Kidney epithelial cell (primary cell): ENCODE data around the gene DRAM1. TPM values are rescaled to one million over a fixed set of nuclear protein-coding genes. Genes with fewer than 3 reads are reported as not detected.
"Not testable (repeated sequence)": the region's sequence is repeated elsewhere in the genome, so short reads cannot be mapped to it uniquely, and the experiment has no call there.

Experiments used
- DNase-seq: peaks from one replicate; pipeline ENCODE4 v3.0.0-alpha.2; 2010; ENCODE audit warnings: low read depth
- H3K27me3 ChIP-seq: 2 replicates; pipeline ENCODE4 v1.6.0; 2011; ENCODE audit warnings: low read length; ENCODE audit not compliant: control insufficient read depth, insufficient read depth
- H3K36me3 ChIP-seq: 2 replicates; pipeline ENCODE4 v1.5.1; 2011; ENCODE audit warnings: low read length; ENCODE audit not compliant: control insufficient read depth, insufficient read depth
- H3K4me3 ChIP-seq: 2 replicates; pipeline ENCODE4 v1.5.1; 2011; ENCODE audit warnings: low read depth, mild to moderate bottlenecking, control low read depth, low read length
- total RNA-seq: library from RNA; depleted of rRNA; stranded (reverse); fragments of >200 nt; gene quantifications from 2 replicates; pipeline ENCODE4 v1.2.3, GENCODE V29; 2015
- TF ChIP-seq, protein P1 (sequence below): IDR thresholded peaks from 2 replicates; pipeline ENCODE4 v1.5.1; 2011; ENCODE audit warnings: mild to moderate bottlenecking, moderate library complexity, low read length, control low read depth, inconsistent platforms; ENCODE audit not compliant: insufficient read depth, poor library complexity, severe bottlenecking

DRAM1 gene
- total RNA-seq, 1 donor from 2014 or later: 44.1 TPM

DNA sequence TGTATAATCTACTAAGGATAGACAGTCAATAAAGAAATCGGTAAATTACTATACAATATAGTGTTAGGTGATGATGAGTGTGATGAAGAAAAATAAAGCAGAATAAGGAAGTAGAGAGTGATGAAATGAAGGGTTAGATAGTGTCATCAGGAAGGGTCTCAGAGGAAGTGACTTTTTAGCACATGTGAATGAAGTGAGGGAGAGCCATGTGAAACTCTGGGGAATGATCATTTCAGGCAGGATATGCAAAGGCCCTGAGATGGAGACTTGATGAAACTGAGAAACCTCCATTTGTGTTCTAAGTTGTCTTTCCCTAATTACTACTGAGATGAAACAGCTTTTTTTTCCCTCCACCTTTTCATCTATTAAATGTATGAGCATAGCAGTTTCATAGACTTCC lies 27.2 kb upstream of the DRAM1 start:
- TF ChIP-seq, protein P1, sequence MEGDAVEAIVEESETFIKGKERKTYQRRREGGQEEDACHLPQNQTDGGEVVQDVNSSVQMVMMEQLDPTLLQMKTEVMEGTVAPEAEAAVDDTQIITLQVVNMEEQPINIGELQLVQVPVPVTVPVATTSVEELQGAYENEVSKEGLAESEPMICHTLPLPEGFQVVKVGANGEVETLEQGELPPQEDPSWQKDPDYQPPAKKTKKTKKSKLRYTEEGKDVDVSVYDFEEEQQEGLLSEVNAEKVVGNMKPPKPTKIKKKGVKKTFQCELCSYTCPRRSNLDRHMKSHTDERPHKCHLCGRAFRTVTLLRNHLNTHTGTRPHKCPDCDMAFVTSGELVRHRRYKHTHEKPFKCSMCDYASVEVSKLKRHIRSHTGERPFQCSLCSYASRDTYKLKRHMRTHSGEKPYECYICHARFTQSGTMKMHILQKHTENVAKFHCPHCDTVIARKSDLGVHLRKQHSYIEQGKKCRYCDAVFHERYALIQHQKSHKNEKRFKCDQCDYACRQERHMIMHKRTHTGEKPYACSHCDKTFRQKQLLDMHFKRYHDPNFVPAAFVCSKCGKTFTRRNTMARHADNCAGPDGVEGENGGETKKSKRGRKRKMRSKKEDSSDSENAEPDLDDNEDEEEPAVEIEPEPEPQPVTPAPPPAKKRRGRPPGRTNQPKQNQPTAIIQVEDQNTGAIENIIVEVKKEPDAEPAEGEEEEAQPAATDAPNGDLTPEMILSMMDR: no peak
- Histone ChIP-seq H3K4me3 (no peak overlapping the region), H3K36me3 (no peaks in the 10 kb centered on the region), H3K27me3 (no peaks in the 10 kb centered on the region)
- DNase-seq: no peak

DNA sequence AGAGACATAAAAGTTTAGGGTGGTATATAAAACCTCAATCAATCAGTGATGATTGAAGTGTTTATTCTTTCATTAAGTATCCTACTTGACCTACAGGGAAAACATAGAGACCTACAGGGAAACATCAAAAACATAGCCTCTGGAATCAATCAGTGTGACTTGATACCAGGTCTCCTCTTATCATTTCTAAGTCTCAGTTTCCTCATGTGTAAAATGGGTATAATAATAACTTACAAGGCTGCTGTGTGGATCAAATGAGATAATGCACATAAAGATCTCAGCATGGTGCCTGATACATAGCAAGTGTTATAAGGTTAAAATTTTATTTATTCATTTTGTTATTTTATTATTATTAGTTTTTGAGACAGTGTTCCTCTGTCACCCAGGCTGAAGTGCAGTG lies 24.4 kb upstream of the DRAM1 start:
- Histone ChIP-seq H3K4me3 (no peak overlapping the region), H3K27me3 (no peaks in the 10 kb centered on the region), H3K36me3 (no peaks in the 10 kb centered on the region)
- TF ChIP-seq, protein P1: no peak
- no peak for DNase-seq

DNA sequence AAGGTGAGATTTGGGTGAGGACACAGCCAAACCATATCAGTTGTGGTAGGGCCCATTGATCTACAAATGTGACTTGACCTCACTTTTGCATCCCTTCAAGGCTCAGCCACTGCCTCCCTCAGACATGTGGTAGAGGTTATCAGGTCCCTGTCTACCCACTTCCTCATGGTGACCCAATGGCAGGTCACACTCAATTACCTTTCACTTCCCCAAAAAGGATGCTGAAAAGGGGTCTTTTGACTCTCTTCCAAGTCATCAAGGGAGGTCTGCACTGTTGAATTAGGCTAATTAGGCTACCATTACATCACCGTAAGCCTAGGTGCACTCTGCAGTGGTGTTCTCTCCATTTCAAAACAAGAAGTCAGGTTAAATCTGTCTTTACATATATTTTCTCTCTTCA lies 22.6 kb upstream of the DRAM1 start:
- DNase-seq: no peak
- no peaks in the 10 kb centered on the region for H3K36me3 ChIP-seq
- TF ChIP-seq, protein P1: no peak
- H3K27me3 ChIP-seq: no peaks in the 10 kb centered on the region
- H3K4me3 ChIP-seq: no peak overlapping the region

DNA sequence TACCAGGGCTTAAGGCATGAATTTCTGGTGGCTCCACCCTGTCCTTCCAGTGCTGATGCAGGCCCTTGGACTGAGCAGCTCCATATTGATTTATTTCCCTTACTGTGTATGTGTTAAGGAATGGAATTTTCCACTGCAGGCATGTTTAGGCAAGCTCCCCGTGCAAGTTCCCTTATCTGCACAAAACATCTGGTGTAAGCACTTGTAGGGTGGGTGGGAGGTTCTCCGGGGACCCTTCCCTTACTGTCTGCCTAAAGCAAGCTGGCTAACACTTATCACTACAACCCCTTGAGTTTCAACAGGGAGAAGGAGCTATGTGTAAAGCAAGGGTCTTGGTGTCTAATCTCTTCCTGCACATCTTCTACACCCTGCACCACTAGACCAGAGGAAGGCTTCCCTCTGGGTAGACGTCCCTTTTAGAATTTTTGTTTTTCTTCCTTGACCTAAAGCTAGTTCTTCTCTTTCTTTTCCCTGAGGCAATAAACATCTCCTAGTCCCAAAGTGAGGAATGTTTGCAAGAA lies 22.0 kb upstream of the DRAM1 start:
- no peak for DNase-seq
- TF ChIP-seq, protein P1: no peak

DNA sequence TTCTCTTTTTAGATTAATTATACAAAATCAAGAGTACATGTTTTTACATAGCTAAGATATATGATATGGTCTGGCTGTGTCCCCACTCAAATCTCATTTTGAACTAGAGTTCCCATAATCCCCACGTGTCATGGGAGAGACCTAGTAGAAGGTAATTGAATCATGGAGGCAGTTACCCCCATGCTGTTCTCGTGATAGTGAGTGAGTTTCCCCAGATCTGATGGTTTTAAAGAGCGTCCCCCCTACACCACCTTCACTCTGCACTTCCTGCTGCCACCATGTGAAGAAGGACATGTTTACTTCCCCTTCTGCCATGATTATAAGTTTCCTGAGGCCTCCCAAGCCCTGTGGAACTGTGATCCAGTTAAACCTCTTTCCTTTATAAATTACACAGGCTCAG lies 21.4 kb upstream of the DRAM1 start:
- Histone ChIP-seq H3K36me3 (no peaks in the 10 kb centered on the region), H3K27me3 (no peaks in the 10 kb centered on the region), H3K4me3 (no peak overlapping the region)
- no peak for DNase-seq
- TF ChIP-seq, protein P1: no peak

More for the DNA sequence above, 22.0 kb upstream of the DRAM1 start:
- no peaks in the 10 kb centered on the region for H3K36me3 ChIP-seq
- no peak overlapping the region for H3K4me3 ChIP-seq
- H3K27me3 ChIP-seq: no peaks in the 10 kb centered on the region

DNA sequence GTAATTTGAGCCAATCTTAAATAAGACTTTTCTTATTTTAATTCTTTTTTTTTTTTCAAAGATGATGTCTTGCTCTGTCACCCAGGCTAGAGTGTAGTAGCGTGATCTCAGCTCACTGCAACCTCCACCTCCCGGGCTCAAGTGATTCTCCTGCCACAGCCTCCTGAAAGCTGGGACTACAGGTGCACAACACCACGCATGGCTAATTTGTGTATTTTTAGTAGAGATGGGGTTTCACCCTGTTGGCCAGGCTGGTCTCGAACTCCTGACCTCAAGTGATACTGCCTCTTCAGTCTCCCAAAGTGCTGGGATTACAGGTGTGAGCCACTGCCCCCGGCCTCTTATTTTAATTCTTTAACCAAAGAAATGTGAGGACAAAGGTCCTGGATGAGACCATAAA lies 20.8 kb upstream of the DRAM1 start:
- not testable (repeated sequence) for H3K36me3 ChIP-seq, DNase-seq, H3K4me3 ChIP-seq, H3K27me3 ChIP-seq
